Naive thymus-derived CD8-positive, alpha-beta T cell (primary cell): ENCODE measurements around the gene HS6ST3. TPM values are rescaled to one million over a fixed set of nuclear protein-coding genes. Genes with fewer than 3 reads are reported as not detected.

Source experiments
- ATAC-seq, 2 donors: fragments of 150-1000 bp; cut with Tn5 transposase in 1 of 2; sonication (Bioruptor Pico), chemical (Tn5 transposase) in 1 of 2; 1 replicate in 1 of 2; 2 replicates in 1 of 2; pipeline ENCODE4 v1.10.0; 2021; ENCODE audit warnings: mild to moderate bottlenecking in 2 of 2, moderate library complexity in 2 of 2
- POLR2A ChIA-PET: fragments of 350-600 bp; sonication (Branson Sonifier 250); formaldehyde crosslinking; loops from one replicate; lab custom pipeline; 2021; ENCODE audit warnings: antibody characterized with exemption; lab: Charles Lee
- DNase-seq, 10 donors: peaks; one replicate each; pipeline versions ENCODE4 v3.0.0 to v3.0.0-alpha.2; 2020 to 2022
- H3K27ac Mint-ChIP-seq, 10 donors: one replicate each; pipeline ENCODE4 v1.8.0; 2020 to 2022; ENCODE audit warnings: mild to moderate bottlenecking in 10 of 10, mixed read lengths in 10 of 10, moderate library complexity in 4 of 10, inconsistent platforms in 1 of 10
- H3K27me3 Mint-ChIP-seq, 5 donors: one replicate each; pipeline ENCODE4 v1.8.0; 2021 to 2022; ENCODE audit warnings: mixed read lengths in 5 of 5
- H3K36me3 Mint-ChIP-seq, 3 donors: one replicate each; pipeline ENCODE4 v1.8.0; 2020 to 2022; ENCODE audit warnings: mixed read lengths in 3 of 3, mild to moderate bottlenecking in 2 of 3, inconsistent platforms in 1 of 3
- H3K4me1 Mint-ChIP-seq, 4 donors: one replicate each; pipeline ENCODE4 v1.8.0; 2021 to 2022; ENCODE audit warnings: mixed read lengths in 4 of 4
- H3K4me3 Mint-ChIP-seq, 10 donors: one replicate each; pipeline ENCODE4 v1.8.0; 2020 to 2022; ENCODE audit warnings: mild to moderate bottlenecking in 10 of 10, mixed read lengths in 10 of 10, moderate library complexity in 6 of 10, inconsistent platforms in 1 of 10
- H3K9me3 Mint-ChIP-seq, 9 donors: one replicate each; pipeline ENCODE4 v1.8.0; 2020 to 2022; ENCODE audit warnings: mixed read lengths in 9 of 9, mild to moderate bottlenecking in 3 of 9, inconsistent platforms in 1 of 9, moderate library complexity in 1 of 9
- microRNA-seq: library from miRNA; unstranded; fragments of <30 nt; microRNA quantifications from one replicate; pipeline ENCODE4 v1.2.0, GENCODE V29; 2022; ENCODE audit warnings: borderline microRNAs expressed
- polyA plus RNA-seq, 3 donors: library from polyadenylated mRNA; unstranded; fragments of 300-500 nt; fragmentation: Illumina TruSeq; gene quantifications; one replicate each; pipeline ENCODE4 v1.2.3, GENCODE V29; 2021
- total RNA-seq, 8 experiments: library from RNA in 2 of 8; stranded (reverse) in 2 of 8; gene quantifications; one replicate each; pipeline ENCODE4 v1.2.3 and lab custom pipeline; 2021 to 2026

HS6ST3 gene
- total and polyA plus RNA-seq, 5 experiments from 2014 or later: not detected

GRCh38 chr13:96849091-96849490, 759.2 kb downstream of the HS6ST3 start:
- Mint-ChIP-seq H3K4me1 (no peaks in the 10 kb centered on the region), H3K27ac (no peak overlapping the region), H3K27me3 (peaks cover 0 to 5% (median 0%) of the 10 kb centered on the region in 5 donors), H3K9me3 (peaks cover 0 to 25% (median 0%) of the 10 kb centered on the region in 9 donors), H3K4me3 (no peak overlapping the region), H3K36me3 (no peaks in the 10 kb centered on the region)
- ATAC-seq (no peak), DNase-seq (no peak)
- POLR2A ChIA-PET: no interaction called here

- DNase-seq (no peak), ATAC-seq (no peak)
- Mint-ChIP-seq H3K27ac (no peak overlapping the region), H3K9me3 (peaks cover 0 to 26% (median 2%) of the 10 kb centered on the region in 9 donors), H3K4me1 (no peaks in the 10 kb centered on the region), H3K27me3 (peaks cover 0 to under 1% (median 0%) of the 10 kb centered on the region in 5 donors), H3K4me3 (no peak overlapping the region), H3K36me3 (no peaks in the 10 kb centered on the region)
- POLR2A ChIA-PET: no interaction called here
Observed at GRCh38 chr13:96850538-96851145, 760.7 kb downstream of the HS6ST3 start.

GRCh38 chr13:96851856-96852445, 762.0 kb downstream of the HS6ST3 start:
- Mint-ChIP-seq H3K4me1 (no peaks in the 10 kb centered on the region), H3K9me3 (peaks cover 0 to 13% (median 2%) of the 10 kb centered on the region in 9 donors), H3K4me3 (no peak overlapping the region), H3K27me3 (no peaks in the 10 kb centered on the region), H3K36me3 (no peaks in the 10 kb centered on the region), H3K27ac (no peak overlapping the region)
- ATAC-seq: no peak
- no peak for DNase-seq
- POLR2A ChIA-PET: no interaction called here

GRCh38 chr13:96858133-96858826, 768.4 kb downstream of the HS6ST3 start:
- Mint-ChIP-seq H3K9me3 (peaks cover 0 to 11% (median 2%) of the 10 kb centered on the region in 9 donors), H3K27ac (no peak overlapping the region), H3K36me3 (no peaks in the 10 kb centered on the region), H3K4me1 (no peaks in the 10 kb centered on the region), H3K4me3 (no peak overlapping the region), H3K27me3 (peaks cover 0 to 2% (median 0%) of the 10 kb centered on the region in 5 donors)
- DNase-seq: no peak
- ATAC-seq: no peak
- POLR2A ChIA-PET: no interaction called here

- ATAC-seq: no peak
- H3K36me3 Mint-ChIP-seq: peaks cover 0 to 5% (median 0%) of the 10 kb centered on the region in 3 donors
- H3K27ac Mint-ChIP-seq: no peak overlapping the region
- no peaks in the 10 kb centered on the region for H3K4me1 Mint-ChIP-seq
- H3K9me3 Mint-ChIP-seq: peaks cover 0 to 10% (median 2%) of the 10 kb centered on the region in 9 donors
- H3K4me3 Mint-ChIP-seq: no peak overlapping the region
- no peak for DNase-seq
- peaks cover 0 to 2% (median 0%) of the 10 kb centered on the region in 5 donors for H3K27me3 Mint-ChIP-seq
- POLR2A ChIA-PET: no interaction called here
Observed at GRCh38 chr13:96860882-96861281, 771.0 kb downstream of the HS6ST3 start.

GRCh38 chr13:96862093-96862492, 772.2 kb downstream of the HS6ST3 start:
- Mint-ChIP-seq H3K4me1 (no peaks in the 10 kb centered on the region), H3K27me3 (peaks cover 0 to 2% (median 0%) of the 10 kb centered on the region in 5 donors), H3K27ac (no peak overlapping the region), H3K4me3 (no peak overlapping the region), H3K36me3 (peaks cover 0 to 5% (median 0%) of the 10 kb centered on the region in 3 donors), H3K9me3 (peaks cover 0 to 13% (median 2%) of the 10 kb centered on the region in 9 donors)
- POLR2A ChIA-PET: no interaction called here
- ATAC-seq: no peak
- DNase-seq: no peak

GRCh38 chr13:96862999-96863398, 773.1 kb downstream of the HS6ST3 start:
- Mint-ChIP-seq H3K4me1 (no peaks in the 10 kb centered on the region), H3K4me3 (no peak overlapping the region), H3K27me3 (peaks cover 0 to 2% (median 0%) of the 10 kb centered on the region in 5 donors), H3K27ac (no peak overlapping the region), H3K9me3 (peaks cover 0 to 15% (median 2%) of the 10 kb centered on the region in 9 donors), H3K36me3 (peaks cover 0 to 5% (median 0%) of the 10 kb centered on the region in 3 donors)
- POLR2A ChIA-PET: no interaction called here
- no peak for DNase-seq
- no peak for ATAC-seq

GRCh38 chr13:96871469-96871868, 781.6 kb downstream of the HS6ST3 start:
- no peak overlapping the region for H3K4me3 Mint-ChIP-seq
- ATAC-seq: no peak
- DNase-seq: no peak
- POLR2A ChIA-PET: no interaction called here
- H3K36me3 Mint-ChIP-seq: no peaks in the 10 kb centered on the region
- peaks cover 0 to 8% (median 0%) of the 10 kb centered on the region in 5 donors for H3K27me3 Mint-ChIP-seq
- H3K27ac Mint-ChIP-seq: no peak overlapping the region
- no peaks in the 10 kb centered on the region for H3K4me1 Mint-ChIP-seq
- peaks cover 0 to 30% (median 6%) of the 10 kb centered on the region in 9 donors for H3K9me3 Mint-ChIP-seq

- POLR2A ChIA-PET: no interaction called here
- no peak for DNase-seq
- no peak overlapping the region for H3K4me3 Mint-ChIP-seq
- peaks cover 0 to 5% (median 0%) of the 10 kb centered on the region in 3 donors for H3K36me3 Mint-ChIP-seq
- H3K27me3 Mint-ChIP-seq: peaks cover 0 to 5% (median 0%) of the 10 kb centered on the region in 5 donors
- no peaks in the 10 kb centered on the region for H3K4me1 Mint-ChIP-seq
- peaks cover 0 to 37% (median 8%) of the 10 kb centered on the region in 9 donors for H3K9me3 Mint-ChIP-seq
- ATAC-seq: no peak
- no peak overlapping the region for H3K27ac Mint-ChIP-seq
Observed at GRCh38 chr13:96880419-96880818, 790.5 kb downstream of the HS6ST3 start.

Small RNAs within 50 kb of the gene (microRNA-seq; reads per million reads assigned to microRNA genes)
- not detected for gene MIR4501

Other genes with a start within 250 kb of the HS6ST3 start
- gene UGGT2, start 36.7 kb upstream of the HS6ST3 start, total RNA-seq: not detected
- gene UGGT2, start 36.7 kb upstream of the HS6ST3 start, polyA plus RNA-seq: not detected